SK-N-SH treated with all-trans-retinoic acid at 6 μM for 48 hours (cell line): ENCODE data around the gene SHB.

Experiments used
- ATAC-seq: fragments of 200-7000 bp; cut with Tn5 transposase; 3 replicates; pipeline ENCODE4 v1.9.1; 2020; ENCODE audit warnings: mild to moderate bottlenecking, moderate library complexity
- ARNTL ChIP-seq: fragments of 450-650 bp; formaldehyde crosslinking; IDR thresholded peaks from 2 replicates; pipeline ENCODE4 v1.5.0; 2020; ENCODE audit warnings: low read depth, mild to moderate bottlenecking, moderate library complexity, borderline replicate concordance
- BACH2 ChIP-seq: fragments of 250-450 bp; sonication (Bioruptor Pico); IDR thresholded peaks from 2 replicates; pipeline ENCODE4 v1.9.0; 2021; ENCODE audit warnings: mild to moderate bottlenecking, borderline replicate concordance
- CSDC2 ChIP-seq: fragments of 250-450 bp; sonication (Bioruptor Pico); IDR thresholded peaks from 2 replicates; pipeline ENCODE4 v1.5.0; 2020; ENCODE audit warnings: mild to moderate bottlenecking, moderate library complexity
- ESRRG ChIP-seq: fragments of 250-450 bp; sonication (Bioruptor Pico); IDR thresholded peaks from 2 replicates; pipeline ENCODE4 v1.6.1; 2021; ENCODE audit warnings: mild to moderate bottlenecking
- GLIS3 ChIP-seq: fragments of 250-450 bp; sonication (Bioruptor Pico); IDR thresholded peaks from 2 replicates; pipeline ENCODE4 v1.5.0; 2020; ENCODE audit warnings: mild to moderate bottlenecking, moderate library complexity
- ISL1 ChIP-seq: fragments of 250-450 bp; sonication (Bioruptor Pico); IDR thresholded peaks from 2 replicates; pipeline ENCODE4 v2.1.2; 2022; ENCODE audit warnings: mild to moderate bottlenecking, moderate library complexity
- OSR1 ChIP-seq: fragments of 250-450 bp; sonication (Bioruptor Pico); IDR thresholded peaks from 2 replicates; pipeline ENCODE4 v1.8.0; 2022; ENCODE audit warnings: moderate library complexity, mild to moderate bottlenecking, inconsistent platforms
- PPARA ChIP-seq: fragments of 250-450 bp; sonication (Bioruptor Pico); IDR thresholded peaks from 2 replicates; pipeline ENCODE4 v1.5.0; 2020; ENCODE audit warnings: mild to moderate bottlenecking, borderline replicate concordance
- RARB ChIP-seq: fragments of 250-450 bp; sonication (Bioruptor Pico); IDR thresholded peaks from 2 replicates; pipeline ENCODE4 v1.8.0; 2021; ENCODE audit warnings: mild to moderate bottlenecking, moderate library complexity
- SNAI2 ChIP-seq: fragments of 250-450 bp; sonication (Bioruptor Pico); IDR thresholded peaks from 2 replicates; pipeline ENCODE4 v1.5.0; 2020; ENCODE audit warnings: mild to moderate bottlenecking, moderate library complexity
- TCF4 ChIP-seq: fragments of 250-450 bp; sonication (Bioruptor Pico); IDR thresholded peaks from 2 replicates; pipeline ENCODE4 v1.8.0; 2021; ENCODE audit warnings: mild to moderate bottlenecking, moderate library complexity, borderline replicate concordance
- TOX ChIP-seq: fragments of 250-450 bp; sonication (Bioruptor Pico); IDR thresholded peaks from 2 replicates; pipeline ENCODE4 v1.8.0; 2021; ENCODE audit warnings: mild to moderate bottlenecking, moderate library complexity, borderline replicate concordance
- ZC3H10 ChIP-seq: fragments of 250-450 bp; sonication (Bioruptor Pico); IDR thresholded peaks from 2 replicates; pipeline ENCODE4 v1.5.1; 2021; ENCODE audit warnings: mild to moderate bottlenecking, moderate library complexity
- ZFP3 ChIP-seq: fragments of 250-450 bp; sonication (Bioruptor Pico); IDR thresholded peaks from 2 replicates; pipeline ENCODE4 v1.5.0; 2020; ENCODE audit warnings: mild to moderate bottlenecking, moderate library complexity
- ZFP30 ChIP-seq: fragments of 450-650 bp; formaldehyde crosslinking; IDR thresholded peaks from 2 replicates; pipeline ENCODE4 v1.5.0; 2022; ENCODE audit warnings: mild to moderate bottlenecking, moderate library complexity
- ZNF565 ChIP-seq: fragments of 450-650 bp; formaldehyde crosslinking; conservative IDR thresholded peaks from 2 replicates; pipeline ENCODE4 v1.5.0; 2020; ENCODE audit warnings: low read depth, mild to moderate bottlenecking, moderate library complexity
- ZNF70 ChIP-seq: fragments of 450-650 bp; formaldehyde crosslinking; IDR thresholded peaks from 2 replicates; pipeline ENCODE4 v1.5.0; 2020; ENCODE audit warnings: mild to moderate bottlenecking, moderate library complexity
- ZNF8 ChIP-seq: fragments of 450-650 bp; formaldehyde crosslinking; IDR thresholded peaks from 2 replicates; pipeline ENCODE4 v1.5.0; 2020; ENCODE audit warnings: mild to moderate bottlenecking, moderate library complexity
- TF ChIP-seq, protein P1 (sequence below): fragments of 250-450 bp; sonication (Bioruptor Pico); IDR thresholded peaks from 2 replicates; pipeline ENCODE4 v1.5.0; 2020; ENCODE audit warnings: mild to moderate bottlenecking, moderate library complexity
- TF ChIP-seq, protein P2 (sequence below): fragments of 250-450 bp; sonication (Bioruptor Pico); IDR thresholded peaks from 2 replicates; pipeline ENCODE4 v1.8.0; 2021; ENCODE audit warnings: low read depth, mild to moderate bottlenecking, moderate library complexity, borderline replicate concordance
- TF ChIP-seq, protein P3 (sequence below): fragments of 250-450 bp; sonication (Bioruptor Pico); IDR thresholded peaks from 2 replicates; pipeline ENCODE4 v1.8.0; 2020; ENCODE audit warnings: mild to moderate bottlenecking, moderate library complexity, borderline replicate concordance
- TF ChIP-seq, protein P4 (sequence below): fragments of 250-450 bp; sonication (Bioruptor Pico); IDR thresholded peaks from 2 replicates; pipeline ENCODE4 v1.5.1; 2020; ENCODE audit warnings: low read depth, mild to moderate bottlenecking, moderate library complexity
- TF ChIP-seq, protein P5 (sequence below): fragments of 250-450 bp; sonication (Bioruptor Pico); IDR thresholded peaks from 2 replicates; pipeline ENCODE4 v1.5.1; 2021; ENCODE audit warnings: mild to moderate bottlenecking, moderate library complexity

The SHB gene

DNA sequence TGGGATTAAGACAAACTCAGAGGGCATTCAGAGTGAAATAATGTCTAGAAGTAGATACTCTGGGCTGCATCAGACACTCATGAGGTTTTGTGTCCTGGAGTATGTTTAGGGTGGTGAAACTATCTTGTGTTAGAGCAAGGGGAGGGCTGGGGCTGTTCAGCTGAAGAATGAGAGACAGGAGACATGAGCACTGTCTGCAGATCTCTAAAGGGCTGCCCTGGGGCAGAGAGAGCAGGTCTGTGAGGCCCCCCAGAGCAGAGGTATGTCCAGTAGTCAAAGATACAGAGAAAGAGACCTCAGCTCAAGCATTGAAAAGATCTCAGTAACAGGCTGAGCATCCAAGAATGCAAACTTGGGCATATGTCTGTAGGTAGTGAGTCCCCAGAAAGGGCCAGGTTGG is 45.9 kb upstream of the SHB start (continued):
- TF ChIP-seq, protein P1, sequence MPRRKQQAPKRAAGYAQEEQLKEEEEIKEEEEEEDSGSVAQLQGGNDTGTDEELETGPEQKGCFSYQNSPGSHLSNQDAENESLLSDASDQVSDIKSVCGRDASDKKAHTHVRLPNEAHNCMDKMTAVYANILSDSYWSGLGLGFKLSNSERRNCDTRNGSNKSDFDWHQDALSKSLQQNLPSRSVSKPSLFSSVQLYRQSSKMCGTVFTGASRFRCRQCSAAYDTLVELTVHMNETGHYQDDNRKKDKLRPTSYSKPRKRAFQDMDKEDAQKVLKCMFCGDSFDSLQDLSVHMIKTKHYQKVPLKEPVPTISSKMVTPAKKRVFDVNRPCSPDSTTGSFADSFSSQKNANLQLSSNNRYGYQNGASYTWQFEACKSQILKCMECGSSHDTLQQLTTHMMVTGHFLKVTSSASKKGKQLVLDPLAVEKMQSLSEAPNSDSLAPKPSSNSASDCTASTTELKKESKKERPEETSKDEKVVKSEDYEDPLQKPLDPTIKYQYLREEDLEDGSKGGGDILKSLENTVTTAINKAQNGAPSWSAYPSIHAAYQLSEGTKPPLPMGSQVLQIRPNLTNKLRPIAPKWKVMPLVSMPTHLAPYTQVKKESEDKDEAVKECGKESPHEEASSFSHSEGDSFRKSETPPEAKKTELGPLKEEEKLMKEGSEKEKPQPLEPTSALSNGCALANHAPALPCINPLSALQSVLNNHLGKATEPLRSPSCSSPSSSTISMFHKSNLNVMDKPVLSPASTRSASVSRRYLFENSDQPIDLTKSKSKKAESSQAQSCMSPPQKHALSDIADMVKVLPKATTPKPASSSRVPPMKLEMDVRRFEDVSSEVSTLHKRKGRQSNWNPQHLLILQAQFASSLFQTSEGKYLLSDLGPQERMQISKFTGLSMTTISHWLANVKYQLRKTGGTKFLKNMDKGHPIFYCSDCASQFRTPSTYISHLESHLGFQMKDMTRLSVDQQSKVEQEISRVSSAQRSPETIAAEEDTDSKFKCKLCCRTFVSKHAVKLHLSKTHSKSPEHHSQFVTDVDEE (CRISPR knock-in tag), result no peak
- TF ChIP-seq ZFP30 (CRISPR knock-in tag) (no peak), SNAI2 (CRISPR knock-in tag) (no peak)

DNA sequence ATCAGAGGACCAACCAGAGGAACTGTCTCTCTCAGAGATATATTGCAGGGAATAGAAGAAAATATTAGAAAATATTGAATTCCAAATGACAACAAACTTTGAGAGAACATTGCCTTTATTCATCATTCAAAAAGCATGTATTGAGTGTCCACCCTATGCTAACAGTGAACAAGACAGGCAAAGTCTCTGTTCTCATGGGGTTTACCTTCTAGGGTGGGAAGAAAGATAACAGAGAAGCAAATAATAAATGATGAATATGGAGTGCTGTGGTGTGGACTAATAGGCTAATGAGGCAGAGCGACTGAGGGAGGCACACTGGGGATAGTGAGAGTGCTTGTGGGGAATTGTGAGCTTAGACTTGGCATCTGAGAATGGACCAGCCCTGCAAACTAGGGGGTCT is 43.4 kb upstream of the SHB start:
- no peak for ATAC-seq
- TF ChIP-seq ISL1 (CRISPR knock-in tag) (no peak), OSR1 (CRISPR knock-in tag) (no peak), ZC3H10 (CRISPR knock-in tag) (no peak), RARB (no peak), ESRRG (CRISPR knock-in tag) (no peak), GLIS3 (CRISPR knock-in tag) (no peak), CSDC2 (CRISPR knock-in tag) (no peak), PPARA (CRISPR knock-in tag) (no peak), SNAI2 (CRISPR knock-in tag) (no peak), ZNF70 (no peak), TOX (CRISPR knock-in tag) (no peak), ZFP30 (CRISPR knock-in tag) (no peak), TCF4 (CRISPR knock-in tag) (no peak)
- TF ChIP-seq, protein P1 (CRISPR knock-in tag), result no peak
- TF ChIP-seq, protein P2, sequence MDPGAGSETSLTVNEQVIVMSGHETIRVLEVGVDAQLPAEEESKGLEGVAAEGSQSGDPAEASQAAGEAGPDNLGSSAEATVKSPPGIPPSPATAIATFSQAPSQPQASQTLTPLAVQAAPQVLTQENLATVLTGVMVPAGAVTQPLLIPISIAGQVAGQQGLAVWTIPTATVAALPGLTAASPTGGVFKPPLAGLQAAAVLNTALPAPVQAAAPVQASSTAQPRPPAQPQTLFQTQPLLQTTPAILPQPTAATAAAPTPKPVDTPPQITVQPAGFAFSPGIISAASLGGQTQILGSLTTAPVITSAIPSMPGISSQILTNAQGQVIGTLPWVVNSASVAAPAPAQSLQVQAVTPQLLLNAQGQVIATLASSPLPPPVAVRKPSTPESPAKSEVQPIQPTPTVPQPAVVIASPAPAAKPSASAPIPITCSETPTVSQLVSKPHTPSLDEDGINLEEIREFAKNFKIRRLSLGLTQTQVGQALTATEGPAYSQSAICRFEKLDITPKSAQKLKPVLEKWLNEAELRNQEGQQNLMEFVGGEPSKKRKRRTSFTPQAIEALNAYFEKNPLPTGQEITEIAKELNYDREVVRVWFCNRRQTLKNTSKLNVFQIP (CRISPR knock-in tag), result no peak
- TF ChIP-seq, all 23 proteins: peak for 0

DNA sequence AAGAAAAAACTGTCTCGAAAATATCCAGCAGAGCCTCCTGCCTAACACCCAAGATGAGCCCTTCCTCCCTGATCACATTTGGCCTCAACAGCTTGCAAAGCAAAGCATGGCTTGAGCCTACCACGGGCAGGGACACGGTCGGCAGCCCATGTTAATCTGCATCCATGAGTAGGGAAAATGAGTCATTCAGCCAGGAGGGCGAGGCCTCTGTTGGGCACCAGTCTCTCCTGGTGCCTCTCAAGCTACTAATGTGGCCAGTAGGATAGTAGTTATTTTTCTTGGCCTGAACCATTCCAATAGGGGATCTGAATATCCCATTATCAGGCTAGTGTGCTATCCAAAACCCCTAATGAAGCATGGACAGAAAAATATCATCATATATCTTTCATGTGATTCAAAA is 43.0 kb upstream of the SHB start:
- ATAC-seq, result no peak
- no peak for TF ChIP-seq ZNF70
- TF ChIP-seq ARNTL (CRISPR knock-in tag), result no peak
- TF ChIP-seq, protein P2 (CRISPR knock-in tag), result no peak
- TF ChIP-seq, protein P3, sequence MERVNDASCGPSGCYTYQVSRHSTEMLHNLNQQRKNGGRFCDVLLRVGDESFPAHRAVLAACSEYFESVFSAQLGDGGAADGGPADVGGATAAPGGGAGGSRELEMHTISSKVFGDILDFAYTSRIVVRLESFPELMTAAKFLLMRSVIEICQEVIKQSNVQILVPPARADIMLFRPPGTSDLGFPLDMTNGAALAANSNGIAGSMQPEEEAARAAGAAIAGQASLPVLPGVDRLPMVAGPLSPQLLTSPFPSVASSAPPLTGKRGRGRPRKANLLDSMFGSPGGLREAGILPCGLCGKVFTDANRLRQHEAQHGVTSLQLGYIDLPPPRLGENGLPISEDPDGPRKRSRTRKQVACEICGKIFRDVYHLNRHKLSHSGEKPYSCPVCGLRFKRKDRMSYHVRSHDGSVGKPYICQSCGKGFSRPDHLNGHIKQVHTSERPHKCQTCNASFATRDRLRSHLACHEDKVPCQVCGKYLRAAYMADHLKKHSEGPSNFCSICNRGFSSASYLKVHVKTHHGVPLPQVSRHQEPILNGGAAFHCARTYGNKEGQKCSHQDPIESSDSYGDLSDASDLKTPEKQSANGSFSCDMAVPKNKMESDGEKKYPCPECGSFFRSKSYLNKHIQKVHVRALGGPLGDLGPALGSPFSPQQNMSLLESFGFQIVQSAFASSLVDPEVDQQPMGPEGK (CRISPR knock-in tag), result no peak
- no peak for TF ChIP-seq ISL1 (CRISPR knock-in tag)
- TF ChIP-seq CSDC2 (CRISPR knock-in tag), result no peak
- TF ChIP-seq ZNF565 (CRISPR knock-in tag), result no peak
- no peak for TF ChIP-seq ZFP30 (CRISPR knock-in tag)
- TF ChIP-seq, protein P4, sequence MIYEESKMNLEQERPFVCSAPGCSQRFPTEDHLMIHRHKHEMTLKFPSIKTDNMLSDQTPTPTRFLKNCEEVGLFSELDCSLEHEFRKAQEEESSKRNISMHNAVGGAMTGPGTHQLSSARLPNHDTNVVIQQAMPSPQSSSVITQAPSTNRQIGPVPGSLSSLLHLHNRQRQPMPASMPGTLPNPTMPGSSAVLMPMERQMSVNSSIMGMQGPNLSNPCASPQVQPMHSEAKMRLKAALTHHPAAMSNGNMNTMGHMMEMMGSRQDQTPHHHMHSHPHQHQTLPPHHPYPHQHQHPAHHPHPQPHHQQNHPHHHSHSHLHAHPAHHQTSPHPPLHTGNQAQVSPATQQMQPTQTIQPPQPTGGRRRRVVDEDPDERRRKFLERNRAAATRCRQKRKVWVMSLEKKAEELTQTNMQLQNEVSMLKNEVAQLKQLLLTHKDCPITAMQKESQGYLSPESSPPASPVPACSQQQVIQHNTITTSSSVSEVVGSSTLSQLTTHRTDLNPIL (CRISPR knock-in tag), result no peak
- TF ChIP-seq BACH2 (CRISPR knock-in tag), result no peak
- TF ChIP-seq, protein P5, sequence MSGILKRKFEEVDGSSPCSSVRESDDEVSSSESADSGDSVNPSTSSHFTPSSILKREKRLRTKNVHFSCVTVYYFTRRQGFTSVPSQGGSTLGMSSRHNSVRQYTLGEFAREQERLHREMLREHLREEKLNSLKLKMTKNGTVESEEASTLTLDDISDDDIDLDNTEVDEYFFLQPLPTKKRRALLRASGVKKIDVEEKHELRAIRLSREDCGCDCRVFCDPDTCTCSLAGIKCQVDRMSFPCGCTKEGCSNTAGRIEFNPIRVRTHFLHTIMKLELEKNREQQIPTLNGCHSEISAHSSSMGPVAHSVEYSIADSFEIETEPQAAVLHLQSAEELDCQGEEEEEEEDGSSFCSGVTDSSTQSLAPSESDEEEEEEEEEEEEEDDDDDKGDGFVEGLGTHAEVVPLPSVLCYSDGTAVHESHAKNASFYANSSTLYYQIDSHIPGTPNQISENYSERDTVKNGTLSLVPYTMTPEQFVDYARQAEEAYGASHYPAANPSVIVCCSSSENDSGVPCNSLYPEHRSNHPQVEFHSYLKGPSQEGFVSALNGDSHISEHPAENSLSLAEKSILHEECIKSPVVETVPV (CRISPR knock-in tag), result no peak
- TF ChIP-seq PPARA (CRISPR knock-in tag), result no peak
- no peak for TF ChIP-seq OSR1 (CRISPR knock-in tag)
- TF ChIP-seq SNAI2 (CRISPR knock-in tag), result no peak
- no peak for TF ChIP-seq ZFP3 (CRISPR knock-in tag)
- no peak for TF ChIP-seq TOX (CRISPR knock-in tag)
- TF ChIP-seq ZNF8 (CRISPR knock-in tag), result no peak
